ENCODE results near the gene LRP6.

LRP6 gene

GRCh38 chr12:12083688-12084087, 183.2 kb downstream of the LRP6 start:
- no peak for DNase-seq (ENCODE audit: low read depth in 2 of 3, low spot score in 2 of 3)

GRCh38 chr12:12081836-12082497, 184.9 kb downstream of the LRP6 start:
- DNase-seq (ENCODE audit: low read depth in 2 of 3, low spot score in 2 of 3), result no peak

GRCh38 chr12:12079291-12079690, 187.6 kb downstream of the LRP6 start:
- DNase-seq (ENCODE audit: low read depth in 2 of 3, low spot score in 2 of 3), result no peak

GRCh38 chr12:12072064-12072760, 194.6 kb downstream of the LRP6 start:
- DNase-seq (ENCODE audit: low read depth in 2 of 3, low spot score in 2 of 3), result peak in 1 of 3 experiments; percentile 5

GRCh38 chr12:12070674-12071656, 195.9 kb downstream of the LRP6 start, which contains the start of gene BCL2L14:
TSS of gene BCL2L14 (plus strand) at chr12:12070939. CDS start at chr12:12079306, 8,367 bp downstream.
- no peak for DNase-seq (ENCODE audit: low read depth in 2 of 3, low spot score in 2 of 3)

- no peak for DNase-seq (ENCODE audit: low read depth in 2 of 3, low spot score in 2 of 3)
Measured at GRCh38 chr12:12069821-12070548, 196.9 kb downstream of the LRP6 start.

- no peak for DNase-seq (ENCODE audit: low read depth in 2 of 3, low spot score in 2 of 3)
Measured at GRCh38 chr12:12068751-12069150, 198.1 kb downstream of the LRP6 start.

Measured in activated CD8-positive, alpha-beta memory T cell treated with anti-CD3 and anti-CD28 coated beads for 48 hours (primary cell).